Neural cell (in vitro differentiated cells): ENCODE measurements around the gene NFIA. TPM values are rescaled to one million over a fixed set of nuclear protein-coding genes. Genes with fewer than 3 reads are reported as not detected.

ENCODE experiments used
- H2AFZ ChIP-seq: fragments of 200-600, 300-800 bp; sonication (generic), shearing (Covaris generic); 2 replicates; pipeline ENCODE4 v1.6.0; 2014; ENCODE audit warnings: low read depth, mild to moderate bottlenecking, antibody characterized with exemption, low read length, moderate library complexity
- H3F3A ChIP-seq: fragments of 200-600 bp; shearing (Covaris generic); 2 replicates; pipeline ENCODE4 v1.6.1; 2016; ENCODE audit warnings: mild to moderate bottlenecking, moderate library complexity, mixed read lengths, antibody characterized with exemption, low read length; ENCODE audit not compliant: insufficient read depth, poor library complexity, severe bottlenecking
- H3K27ac ChIP-seq: fragments of 200-600, 300-800 bp; sonication (generic), shearing (Covaris generic); 2 replicates; pipeline ENCODE4 v1.5.1; 2014; ENCODE audit warnings: mild to moderate bottlenecking, low read length, moderate library complexity
- H3K27me3 ChIP-seq: fragments of 300-800, 200-600 bp; sonication (generic), shearing (Covaris generic); 2 replicates; pipeline ENCODE4 v1.6.0; 2014; ENCODE audit warnings: mild to moderate bottlenecking, low read depth, low read length, moderate library complexity; ENCODE audit not compliant: insufficient read depth
- H3K36me3 ChIP-seq: fragments of 300-800, 200-600 bp; sonication (generic), shearing (Covaris generic); 2 replicates; pipeline ENCODE4 v1.5.1; 2014; ENCODE audit warnings: mild to moderate bottlenecking, antibody characterized with exemption, low read length, moderate library complexity; ENCODE audit not compliant: insufficient read depth
- H3K4me2 ChIP-seq: fragments of 300-800, 200-600 bp; sonication (generic), shearing (Covaris generic); 2 replicates; pipeline ENCODE4 v1.6.0; 2014; ENCODE audit warnings: mild to moderate bottlenecking, low read length
- H3K4me3 ChIP-seq: fragments of 300-800, 200-600 bp; sonication (generic), shearing (Covaris generic); 2 replicates; pipeline ENCODE4 v1.5.1; 2014; ENCODE audit warnings: mild to moderate bottlenecking, low read length, moderate library complexity
- H3K79me2 ChIP-seq: fragments of 200-600 bp; shearing (Covaris generic); replicated peaks from 2 replicates; pipeline ENCODE4 v1.6.0; 2014; ENCODE audit warnings: mild to moderate bottlenecking, low read length, moderate library complexity; ENCODE audit not compliant: insufficient read depth
- H3K9ac ChIP-seq: fragments of 300-800, 200-600 bp; sonication (generic), shearing (Covaris generic); 2 replicates; pipeline ENCODE4 v1.6.1; 2016; ENCODE audit warnings: mild to moderate bottlenecking, low read length, mixed read lengths
- H3K9me2 ChIP-seq: fragments of 200-600 bp; shearing (Covaris generic); 2 replicates; pipeline ENCODE4 v1.6.1; 2016; ENCODE audit warnings: mild to moderate bottlenecking, low read length, mixed read lengths; ENCODE audit not compliant: insufficient read depth
- H3K9me3 ChIP-seq: fragments of 200-600, 300-800 bp; sonication (generic), shearing (Covaris generic); 2 replicates; pipeline ENCODE4 v1.6.1; 2016; ENCODE audit warnings: mild to moderate bottlenecking, mixed run types, low read length, moderate library complexity, mixed read lengths
- H4K20me1 ChIP-seq: fragments of 200-600 bp; shearing (Covaris generic); 2 replicates; pipeline ENCODE4 v1.6.1; 2016; ENCODE audit warnings: mild to moderate bottlenecking, mixed run types; ENCODE audit not compliant: insufficient read depth
- EP300 ChIP-seq: fragments of 450-650 bp; conservative IDR thresholded peaks from 2 replicates; pipeline ENCODE4 v1.6.1; 2014; ENCODE audit warnings: antibody characterized with exemption, mild to moderate bottlenecking, moderate library complexity; ENCODE audit not compliant: poor library complexity, severe bottlenecking
- EZH2 ChIP-seq: fragments of 200-600, 300-800 bp; shearing (Covaris generic), sonication (generic); IDR thresholded peaks from 2 replicates; pipeline ENCODE4 v1.6.1; 2014; ENCODE audit warnings: antibody characterized with exemption, low read length, borderline replicate concordance, mild to moderate bottlenecking; ENCODE audit not compliant: insufficient read depth, poor library complexity, severe bottlenecking
- MXI1 ChIP-seq: fragments of 450-650 bp; conservative IDR thresholded peaks from 2 replicates; pipeline ENCODE4 v1.6.1; 2014; ENCODE audit warnings: antibody characterized with exemption, mild to moderate bottlenecking; ENCODE audit not compliant: poor library complexity, severe bottlenecking
- POLR2AphosphoS5 ChIP-seq: IDR thresholded peaks from 2 replicates; pipeline ENCODE4 v1.6.1; 2012
- RAD21 ChIP-seq: fragments of 450-650 bp; conservative IDR thresholded peaks from 2 replicates; pipeline ENCODE4 v1.6.1; 2014; ENCODE audit warnings: antibody characterized with exemption, mild to moderate bottlenecking, moderate library complexity
- SMC3 ChIP-seq: fragments of 450-650 bp; conservative IDR thresholded peaks from 2 replicates; pipeline ENCODE4 v1.6.1; 2014; ENCODE audit warnings: antibody characterized with exemption, mild to moderate bottlenecking, moderate library complexity; ENCODE audit not compliant: poor library complexity
- TAF1 ChIP-seq: IDR thresholded peaks from 2 replicates; pipeline ENCODE4 v1.6.1; 2012; ENCODE audit warnings: low read depth
- polyA plus RNA-seq: library from polyadenylated mRNA; depleted of rRNA; stranded (reverse); fragments of >200 nt; gene quantifications from 2 replicates; pipeline ENCODE4 v1.2.3, GENCODE V29; 2014
- TF ChIP-seq, protein P1 (sequence below): IDR thresholded peaks from 2 replicates; pipeline ENCODE4 v1.6.1; 2012; ENCODE audit warnings: borderline replicate concordance
- TF ChIP-seq, protein P2 (sequence below): fragments of 450-650 bp; IDR thresholded peaks from 2 replicates; pipeline ENCODE4 v1.5.1; 2014; ENCODE audit warnings: antibody characterized with exemption, mild to moderate bottlenecking, moderate library complexity; ENCODE audit not compliant: poor library complexity, severe bottlenecking

Gene NFIA
- polyA plus RNA-seq, 1 donor from 2014 or later: 0.47 TPM

DNA sequence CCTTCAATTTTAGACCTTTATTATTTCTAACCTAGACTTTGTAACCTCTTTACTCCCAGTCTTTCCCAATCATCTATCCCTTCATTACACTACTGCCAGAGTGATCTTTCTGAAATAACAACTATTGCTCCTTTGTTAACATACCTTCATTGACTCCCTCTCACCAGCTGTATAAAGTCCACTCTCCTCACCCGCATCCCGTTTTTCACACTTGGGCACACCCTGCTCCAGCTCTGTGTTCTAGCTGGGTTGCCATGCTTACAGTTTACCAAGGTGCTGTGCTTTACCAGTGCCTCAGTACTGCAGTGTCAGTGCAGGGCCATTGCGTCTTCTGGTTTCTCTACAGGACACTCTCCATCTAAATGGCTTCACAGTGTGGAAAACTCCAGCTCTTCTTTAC, 148.2 kb downstream of the NFIA start:
- H4K20me1 ChIP-seq: no peaks in the 10 kb centered on the region
- no peaks in the 10 kb centered on the region for H3K79me2 ChIP-seq
- H2AFZ ChIP-seq: no peak overlapping the region
- H3K27me3 ChIP-seq: no peaks in the 10 kb centered on the region
- H3K4me2 ChIP-seq: no peak overlapping the region
- H3K4me3 ChIP-seq: no peak overlapping the region
- H3K9me3 ChIP-seq: no peaks in the 10 kb centered on the region
- H3F3A ChIP-seq: no peaks in the 10 kb centered on the region
- H3K9me2 ChIP-seq: no peaks in the 10 kb centered on the region
- no peaks in the 10 kb centered on the region for H3K36me3 ChIP-seq
- no peak overlapping the region for H3K9ac ChIP-seq
- TF ChIP-seq, protein P1, sequence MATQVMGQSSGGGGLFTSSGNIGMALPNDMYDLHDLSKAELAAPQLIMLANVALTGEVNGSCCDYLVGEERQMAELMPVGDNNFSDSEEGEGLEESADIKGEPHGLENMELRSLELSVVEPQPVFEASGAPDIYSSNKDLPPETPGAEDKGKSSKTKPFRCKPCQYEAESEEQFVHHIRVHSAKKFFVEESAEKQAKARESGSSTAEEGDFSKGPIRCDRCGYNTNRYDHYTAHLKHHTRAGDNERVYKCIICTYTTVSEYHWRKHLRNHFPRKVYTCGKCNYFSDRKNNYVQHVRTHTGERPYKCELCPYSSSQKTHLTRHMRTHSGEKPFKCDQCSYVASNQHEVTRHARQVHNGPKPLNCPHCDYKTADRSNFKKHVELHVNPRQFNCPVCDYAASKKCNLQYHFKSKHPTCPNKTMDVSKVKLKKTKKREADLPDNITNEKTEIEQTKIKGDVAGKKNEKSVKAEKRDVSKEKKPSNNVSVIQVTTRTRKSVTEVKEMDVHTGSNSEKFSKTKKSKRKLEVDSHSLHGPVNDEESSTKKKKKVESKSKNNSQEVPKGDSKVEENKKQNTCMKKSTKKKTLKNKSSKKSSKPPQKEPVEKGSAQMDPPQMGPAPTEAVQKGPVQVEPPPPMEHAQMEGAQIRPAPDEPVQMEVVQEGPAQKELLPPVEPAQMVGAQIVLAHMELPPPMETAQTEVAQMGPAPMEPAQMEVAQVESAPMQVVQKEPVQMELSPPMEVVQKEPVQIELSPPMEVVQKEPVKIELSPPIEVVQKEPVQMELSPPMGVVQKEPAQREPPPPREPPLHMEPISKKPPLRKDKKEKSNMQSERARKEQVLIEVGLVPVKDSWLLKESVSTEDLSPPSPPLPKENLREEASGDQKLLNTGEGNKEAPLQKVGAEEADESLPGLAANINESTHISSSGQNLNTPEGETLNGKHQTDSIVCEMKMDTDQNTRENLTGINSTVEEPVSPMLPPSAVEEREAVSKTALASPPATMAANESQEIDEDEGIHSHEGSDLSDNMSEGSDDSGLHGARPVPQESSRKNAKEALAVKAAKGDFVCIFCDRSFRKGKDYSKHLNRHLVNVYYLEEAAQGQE: no peak
- TF ChIP-seq, protein P2, sequence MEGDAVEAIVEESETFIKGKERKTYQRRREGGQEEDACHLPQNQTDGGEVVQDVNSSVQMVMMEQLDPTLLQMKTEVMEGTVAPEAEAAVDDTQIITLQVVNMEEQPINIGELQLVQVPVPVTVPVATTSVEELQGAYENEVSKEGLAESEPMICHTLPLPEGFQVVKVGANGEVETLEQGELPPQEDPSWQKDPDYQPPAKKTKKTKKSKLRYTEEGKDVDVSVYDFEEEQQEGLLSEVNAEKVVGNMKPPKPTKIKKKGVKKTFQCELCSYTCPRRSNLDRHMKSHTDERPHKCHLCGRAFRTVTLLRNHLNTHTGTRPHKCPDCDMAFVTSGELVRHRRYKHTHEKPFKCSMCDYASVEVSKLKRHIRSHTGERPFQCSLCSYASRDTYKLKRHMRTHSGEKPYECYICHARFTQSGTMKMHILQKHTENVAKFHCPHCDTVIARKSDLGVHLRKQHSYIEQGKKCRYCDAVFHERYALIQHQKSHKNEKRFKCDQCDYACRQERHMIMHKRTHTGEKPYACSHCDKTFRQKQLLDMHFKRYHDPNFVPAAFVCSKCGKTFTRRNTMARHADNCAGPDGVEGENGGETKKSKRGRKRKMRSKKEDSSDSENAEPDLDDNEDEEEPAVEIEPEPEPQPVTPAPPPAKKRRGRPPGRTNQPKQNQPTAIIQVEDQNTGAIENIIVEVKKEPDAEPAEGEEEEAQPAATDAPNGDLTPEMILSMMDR: no peak
- TF ChIP-seq MXI1: no peak
- TF ChIP-seq SMC3: no peak
- no peak overlapping the region for H3K27ac ChIP-seq

DNA sequence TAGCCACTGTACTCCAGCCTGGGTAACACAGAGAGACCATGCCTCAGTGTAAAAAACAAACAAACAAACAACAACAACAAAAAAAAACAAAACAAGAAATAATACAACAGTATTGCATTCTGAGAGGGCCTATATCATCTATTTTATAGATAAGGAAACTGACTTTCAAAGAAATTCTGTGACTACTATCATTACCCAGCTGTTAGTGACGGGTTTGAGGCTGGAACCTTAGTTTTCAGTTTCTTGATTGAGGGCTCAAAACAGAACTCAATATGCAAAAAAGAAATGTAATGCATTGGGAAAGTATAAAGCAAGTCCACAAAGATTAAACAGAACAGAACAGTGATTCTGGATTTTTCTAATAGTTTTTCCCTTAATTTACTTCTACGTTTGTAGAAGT, 149.4 kb downstream of the NFIA start:
- Histone ChIP-seq H4K20me1 (no peaks in the 10 kb centered on the region), H3K36me3 (no peaks in the 10 kb centered on the region), H3K4me2 (no peak overlapping the region), H3K4me3 (no peak overlapping the region), H3K27ac (no peak overlapping the region), H3K79me2 (no peaks in the 10 kb centered on the region), H3K9me2 (no peaks in the 10 kb centered on the region), H3K9me3 (no peaks in the 10 kb centered on the region), H2AFZ (no peak overlapping the region), H3K27me3 (no peaks in the 10 kb centered on the region), H3K9ac (no peak overlapping the region), H3F3A (no peaks in the 10 kb centered on the region)
- TF ChIP-seq, protein P1: no peak
- no peak for TF ChIP-seq TAF1
- no peak for TF ChIP-seq EP300
- TF ChIP-seq POLR2AphosphoS5: no peak
- TF ChIP-seq MXI1: no peak
- TF ChIP-seq, protein P2: no peak
- no peak for TF ChIP-seq RAD21
- no peak for TF ChIP-seq EZH2
- TF ChIP-seq SMC3: no peak
